ENCODE measurements around the gene CHST11. TPM values are rescaled to one million over a fixed set of nuclear protein-coding genes. Genes with fewer than 3 reads are reported as not detected.

The CHST11 gene
- total and polyA plus RNA-seq, 9 of the 15 experiments (the other 6 are each of a cell fraction or from before 2014, with no cell fraction given): 2.3 to 38.7 (median 15.0) TPM

GRCh38 chr12:104482113-104482512 is 25.4 kb downstream of the CHST11 start (continued):
- no peak for TF ChIP-seq ZNF407 (IDR thresholded peaks at IDR 0.05; ENCODE audit: low read depth)

- H3K9ac ChIP-seq (ENCODE audit: insufficient read depth in 1 of 2, low read depth in 2 of 2, low read length in 2 of 2): no peak overlapping the region
- no peak overlapping the region for H3K27ac ChIP-seq (ENCODE audit: extremely low read depth, low read depth, low read length)
- H3K36me3 ChIP-seq (ENCODE audit: control insufficient read depth, insufficient read depth, low read length): peaks cover 21% of the 10 kb centered on the region
- BruUV-seq (replicated peaks): no TSS peak
- intact Hi-C loops (cut with micrococcal nuclease): no loop called here
- DNase-seq (ENCODE audit: extremely low read depth in 1 of 4, low spot score in 3 of 4) (no peak), FAIRE-seq (no peak), ATAC-seq (no peak)
- 72% methylated on average over 4 of the region's 4 CpGs for WGBS (ENCODE audit: insufficient coverage, low coverage, missing lambda C conversion rate)
- in situ Hi-C loops (cut with MboI): no loop called here
- H4K20me1 ChIP-seq (replicated peaks; ENCODE audit: control insufficient read depth, insufficient read depth, low read length): peaks cover 3% of the 10 kb centered on the region; the same call in 1 of the 2 replicates
- ChIA-PET CTCF (ENCODE audit: low intra/inter-chr PET ratio) (no interaction called here), POLR2A (interaction anchor here (0.9 to 1.5 kb wide), 2 partner anchors 21 to 23 kb away, joined by 3 to 5 read pairs; no protein-coding TSS in a partner anchor)
- no peak overlapping the region for H2AFZ ChIP-seq (ENCODE audit: low read depth, low read length)
- H3K4me3 ChIP-seq: no peak overlapping the region
- no peaks in the 10 kb centered on the region for H3K9me1 ChIP-seq (ENCODE audit: control insufficient read depth, insufficient read depth, low read length)
- H3K4me1 ChIP-seq (replicated peaks in 1 of 2; ENCODE audit: control insufficient read depth in 2 of 2, insufficient read depth in 2 of 2, low read length in 2 of 2): peaks cover 25 to 65% of the 10 kb centered on the region in 2 experiments
- no peaks in the 10 kb centered on the region for H3K27me3 ChIP-seq (ENCODE audit: control insufficient read depth in 2 of 2, insufficient read depth in 2 of 2, low read length in 2 of 2)
- TF ChIP-seq ILF3 (IDR thresholded peaks at IDR 0.05; ENCODE audit: borderline replicate concordance) (no peak), ZBTB12 (CRISPR knock-in tag; IDR thresholded peaks at IDR 0.05) (no peak), SNAPC5 (CRISPR knock-in tag; IDR thresholded peaks at IDR 0.05) (no peak), MBD1 (CRISPR knock-in tag; IDR thresholded peaks at IDR 0.05) (no peak), JUND (IDR thresholded peaks at IDR 0.05; ENCODE audit: borderline replicate concordance, low read depth, low read length) (no peak), JUND (tag; IDR thresholded peaks at IDR 0.05; ENCODE audit: borderline replicate concordance, low read depth, low read length) (no peak), THRAP3 (IDR thresholded peaks at IDR 0.05; ENCODE audit: borderline replicate concordance) (no peak), ZNF324 (CRISPR knock-in tag; IDR thresholded peaks at IDR 0.05) (no peak)
- H3K4me2 ChIP-seq (ENCODE audit: insufficient read depth, low read length): no peak overlapping the region
- no peaks in the 10 kb centered on the region for H3K9me3 ChIP-seq (replicated peaks; ENCODE audit: control insufficient read depth, insufficient read depth, low read depth, low read length)
- H3K79me2 ChIP-seq (ENCODE audit: control insufficient read depth, insufficient read depth, low read length): peaks cover 88% of the 10 kb centered on the region
Measured at GRCh38 chr12:104482748-104483147, 26.0 kb downstream of the CHST11 start.
